Left forelimb (tissue), 1 donor: Measurements from ENCODE around the gene UBA1.

Experiments
- DNase-seq: peaks from one replicate; pipeline ENCODE4 v3.0.0-alpha.2; 2018; ENCODE audit warnings: low spot score

The UBA1 gene

GRCh38 chrX:47169726-47170515 lies 23.7 kb upstream of the UBA1 start:
- DNase-seq = no peak

GRCh38 chrX:47170861-47171692 lies 22.6 kb upstream of the UBA1 start:
- no peak for DNase-seq

GRCh38 chrX:47171996-47172395 lies 21.6 kb upstream of the UBA1 start:
- DNase-seq = no peak

DNA sequence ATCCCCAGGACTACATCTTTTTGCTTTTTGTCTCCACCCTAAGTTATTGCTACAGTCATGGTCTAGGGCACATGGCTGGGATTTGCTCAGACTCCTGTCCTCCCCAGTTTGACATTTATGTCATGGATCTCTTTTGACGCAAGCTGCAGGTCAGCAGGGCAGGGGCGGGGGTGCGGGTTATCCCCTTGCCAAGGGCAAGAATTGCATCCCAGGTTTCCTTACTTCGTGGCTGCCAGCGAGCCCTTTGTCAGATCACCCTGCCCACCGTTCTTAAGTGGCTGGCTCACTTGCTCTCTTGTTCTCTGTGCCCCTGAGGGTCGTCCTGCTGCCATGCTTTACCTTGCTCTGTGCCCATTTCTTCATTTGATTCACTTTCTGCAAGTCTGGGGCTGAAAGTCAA lies 21.1 kb upstream of the UBA1 start:
- no peak for DNase-seq

DNA sequence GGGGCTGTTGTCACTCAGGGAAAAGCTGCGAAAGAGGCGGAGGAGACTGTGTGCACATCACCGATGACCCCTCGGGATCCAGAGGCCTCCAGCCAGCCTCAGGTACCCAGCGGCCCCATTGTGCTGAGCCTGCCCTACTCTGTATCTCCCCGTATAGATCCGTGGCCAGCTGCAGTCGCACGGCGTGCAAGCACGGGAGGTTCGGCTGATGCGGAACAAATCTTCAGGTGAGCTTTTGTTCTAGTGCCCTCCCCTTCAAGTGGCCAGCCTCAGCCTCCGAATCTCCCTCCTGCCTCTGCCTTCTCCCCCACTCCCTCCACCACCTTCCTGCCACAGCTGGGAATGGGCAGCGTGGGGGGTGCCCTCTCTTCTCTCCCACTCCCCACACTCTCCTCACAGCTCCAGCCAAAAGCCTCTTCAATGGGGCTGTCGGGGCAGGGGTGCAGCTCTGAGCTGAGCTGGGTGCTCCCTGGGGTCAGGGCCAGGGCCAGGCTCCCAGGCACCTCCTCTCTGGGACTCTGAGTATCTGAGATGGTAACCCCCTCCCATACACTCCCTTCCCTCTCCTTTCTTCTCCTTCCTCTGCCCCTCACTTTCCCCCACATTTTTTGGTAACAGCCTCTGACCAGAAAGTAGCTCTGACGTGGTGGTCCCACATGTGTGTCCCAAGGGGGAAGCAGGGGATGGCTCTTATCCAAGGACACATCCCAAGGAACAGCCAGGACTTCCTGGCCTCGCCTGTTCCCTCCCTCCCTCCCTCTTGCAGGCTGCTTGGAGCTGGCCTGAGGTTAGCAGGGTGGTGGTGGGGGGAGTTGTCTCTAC lies 20.4 kb upstream of the UBA1 start:
- DNase-seq = no peak

DNA sequence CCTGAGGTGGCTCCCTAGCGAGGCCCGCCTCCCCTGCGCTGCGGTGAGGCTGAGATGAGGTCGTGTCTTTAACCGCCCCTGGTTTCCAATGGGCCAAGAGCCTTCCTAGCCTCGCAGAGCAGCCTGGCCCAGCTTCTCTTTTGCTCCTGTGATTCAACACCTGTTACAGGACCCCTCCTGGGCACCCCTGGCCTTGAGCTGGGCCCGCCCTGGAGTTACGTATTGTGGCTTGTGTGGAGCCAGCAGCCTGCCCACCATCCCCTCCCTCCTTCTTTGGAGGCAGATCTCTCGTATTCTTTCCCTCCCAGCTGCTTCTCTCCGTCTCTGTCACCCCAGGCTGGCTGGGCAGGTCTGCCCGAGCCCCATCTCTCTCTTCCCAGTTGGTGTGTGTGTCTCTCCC lies 19.3 kb upstream of the UBA1 start:
- no peak for DNase-seq

- no peak for DNase-seq
Measured at GRCh38 chrX:47174846-47175587, 18.6 kb upstream of the UBA1 start.

DNA sequence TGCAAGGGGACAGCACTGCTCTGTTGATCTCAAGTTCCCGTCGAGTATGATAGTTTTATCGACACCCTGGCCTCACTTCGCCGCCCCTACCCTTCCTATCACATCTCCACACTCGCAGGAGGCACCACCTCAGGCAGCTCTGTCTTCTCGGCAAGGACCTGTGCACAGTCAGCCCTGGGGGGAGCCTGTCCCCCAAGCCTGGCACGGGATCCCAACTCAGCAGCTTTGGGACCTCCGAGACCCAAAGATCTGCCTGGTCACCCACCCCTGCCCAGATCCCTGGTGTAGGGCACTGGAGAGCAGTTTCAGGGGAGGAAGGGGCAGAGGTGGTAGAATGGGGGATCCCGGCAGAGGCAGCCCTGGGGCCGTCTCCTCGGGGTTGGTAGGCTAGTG lies 18.0 kb upstream of the UBA1 start:
- DNase-seq = no peak

DNA sequence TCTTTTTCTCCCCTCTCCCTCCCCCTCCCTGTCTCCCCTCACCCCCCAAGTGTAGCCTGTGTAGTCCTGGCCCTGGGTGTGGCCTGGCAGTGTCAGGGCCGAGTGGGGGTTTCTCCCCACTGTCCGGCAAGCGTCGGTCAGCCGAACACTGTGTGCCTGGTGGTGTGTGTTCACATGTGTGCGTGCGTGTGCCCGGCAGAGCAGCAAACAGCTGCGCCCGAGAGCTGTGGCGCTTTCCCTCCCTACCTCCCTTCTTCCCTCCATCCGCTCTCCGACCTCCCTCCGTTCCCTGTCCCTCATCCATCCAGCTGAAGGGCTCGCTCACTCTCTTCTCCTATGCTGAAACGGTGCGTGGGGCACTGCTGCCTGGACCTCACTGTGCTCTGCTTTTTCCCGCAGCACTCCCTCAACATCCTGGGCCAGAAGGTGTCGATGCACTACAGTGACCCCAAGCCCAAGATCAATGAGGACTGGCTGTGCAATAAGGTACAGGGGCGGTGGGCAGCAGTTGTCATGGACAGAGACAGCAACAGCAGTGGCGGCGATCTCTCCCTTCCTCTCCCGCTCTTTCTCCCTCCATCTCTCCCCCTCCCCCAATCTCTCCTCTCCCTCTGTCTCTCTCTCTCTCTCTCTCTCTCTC lies 17.4 kb upstream of the UBA1 start:
- DNase-seq = no peak

- DNase-seq = no peak
Measured at GRCh38 chrX:47177079-47177478, 16.6 kb upstream of the UBA1 start.

- DNase-seq = no peak
Measured at GRCh38 chrX:47178337-47178736, 15.3 kb upstream of the UBA1 start.

- no peak for DNase-seq
Measured at GRCh38 chrX:47179221-47179927, 14.3 kb upstream of the UBA1 start.

DNA sequence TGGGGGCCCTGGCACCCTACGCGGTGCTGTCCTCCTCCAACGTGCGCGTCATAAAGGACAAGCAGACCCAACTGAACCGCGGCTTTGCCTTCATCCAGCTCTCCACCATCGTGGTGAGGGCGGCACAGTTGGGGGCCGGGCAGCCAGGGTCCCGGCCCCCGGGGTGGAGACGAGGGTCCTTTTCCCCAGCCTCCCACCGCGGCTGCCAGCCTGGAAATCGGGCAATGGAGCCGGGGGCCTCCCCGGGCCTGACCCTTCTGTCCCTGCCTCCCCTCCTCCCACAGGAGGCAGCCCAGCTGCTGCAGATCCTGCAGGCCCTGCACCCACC lies 13.7 kb upstream of the UBA1 start:
- DNase-seq = no peak

DNA sequence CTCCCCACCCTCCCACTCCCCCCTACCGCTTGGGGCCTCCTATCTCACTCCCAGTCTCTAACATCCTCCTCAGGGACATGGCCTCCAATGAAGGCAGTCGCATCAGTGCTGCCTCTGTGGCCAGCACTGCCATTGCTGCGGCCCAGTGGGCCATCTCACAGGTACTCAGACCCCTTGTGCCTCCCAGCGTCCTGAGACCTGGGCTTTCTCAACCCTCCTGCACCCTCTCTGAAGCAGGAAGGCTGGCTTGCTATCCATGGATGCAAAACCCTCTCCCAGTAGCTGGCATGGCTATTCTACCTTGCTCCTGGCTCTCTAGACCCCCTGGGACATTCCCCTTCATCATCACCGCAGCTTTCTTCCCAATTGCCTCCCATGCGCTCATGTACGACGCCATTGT lies 13.3 kb upstream of the UBA1 start:
- DNase-seq = no peak

DNA sequence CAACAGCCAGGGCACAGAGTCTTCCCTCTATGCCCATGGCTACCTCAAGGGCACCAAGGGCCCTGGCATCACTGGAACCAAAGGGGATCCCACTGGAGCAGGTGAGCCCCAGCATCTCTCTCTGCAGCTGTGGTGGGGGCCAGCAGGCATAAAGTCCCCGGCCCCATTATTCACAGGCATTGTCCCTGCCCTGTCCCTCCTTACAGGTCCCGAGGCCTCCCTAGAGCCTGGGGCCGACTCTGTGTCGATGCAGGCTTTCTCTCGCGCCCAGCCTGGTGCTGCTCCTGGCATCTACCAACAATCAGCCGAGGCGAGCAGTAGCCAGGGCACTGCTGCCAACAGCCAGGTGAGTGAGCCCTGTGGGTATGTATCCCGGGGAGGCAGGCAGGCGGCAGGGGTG lies 12.3 kb upstream of the UBA1 start:
- no peak for DNase-seq

GRCh38 chrX:47182106-47182700 lies 11.4 kb upstream of the UBA1 start:
- DNase-seq = no peak

GRCh38 chrX:47184486-47184885 lies 9.1 kb upstream of the UBA1 start:
- no peak for DNase-seq

DNA sequence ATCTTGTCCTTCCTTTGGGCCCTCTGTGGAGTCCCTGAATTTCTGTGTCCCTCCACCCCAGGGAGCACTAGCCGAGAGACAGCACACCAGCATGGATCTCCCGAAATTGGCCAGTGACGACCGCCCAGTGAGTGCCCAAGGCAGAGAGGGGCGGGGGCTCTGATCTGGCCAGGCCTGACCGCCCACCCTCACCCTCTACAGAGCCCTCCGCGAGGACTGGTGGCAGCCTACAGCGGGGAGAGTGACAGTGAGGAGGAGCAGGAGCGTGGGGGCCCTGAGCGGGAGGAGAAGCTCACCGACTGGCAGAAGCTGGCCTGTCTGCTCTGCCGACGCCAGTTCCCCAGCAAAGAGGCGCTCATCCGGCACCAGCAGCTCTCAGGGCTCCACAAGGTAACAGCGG lies 8.4 kb upstream of the UBA1 start:
- no peak for DNase-seq

- no peak for DNase-seq
Measured at GRCh38 chrX:47186096-47186740, 7.4 kb upstream of the UBA1 start.

DNA sequence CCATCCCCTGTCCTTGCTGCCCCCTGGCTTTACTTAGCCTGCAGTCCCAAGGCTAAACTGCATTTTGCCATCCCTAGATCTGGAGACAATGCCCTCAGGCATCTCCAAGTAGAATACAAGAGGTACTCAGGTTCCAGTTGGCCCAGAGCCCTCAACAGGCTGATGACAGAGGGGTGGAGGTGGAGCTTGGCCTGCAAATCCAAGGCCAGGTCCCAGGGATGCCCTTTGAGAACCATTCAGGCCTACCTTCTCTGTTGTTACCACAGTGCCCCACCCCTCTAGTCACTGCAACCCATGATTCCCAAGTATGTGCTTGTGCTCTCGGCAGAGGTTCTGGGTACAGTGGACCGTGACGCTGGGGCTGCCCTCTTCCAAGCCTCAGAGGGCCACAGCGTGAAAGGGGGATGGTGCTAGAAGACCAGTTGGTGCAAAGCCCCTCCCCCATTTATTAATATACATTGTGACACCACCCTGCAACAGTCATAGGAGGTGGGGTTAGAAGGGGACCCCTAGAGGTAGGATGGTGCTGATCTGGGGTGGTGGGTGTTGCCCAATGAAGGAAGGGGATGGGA lies 6.4 kb upstream of the UBA1 start:
- no peak for DNase-seq
